Left lung (tissue), 10 donors: Measurements from ENCODE around the gene KCNN4. TPM values are rescaled to one million over a fixed set of nuclear protein-coding genes. Genes with fewer than 3 reads are reported as not detected.

Experiments
- ATAC-seq: fragments of 200-7000 bp; cut with Tn5 transposase; one replicate; pipeline ENCODE4 v1.9.1; 2020; ENCODE audit warnings: moderate library complexity
- DNase-seq, 4 donors: peaks; one replicate each; pipeline ENCODE4 v3.0.0-alpha.2; 2013 to 2020
- H3K27ac ChIP-seq, 2 donors: fragments of 200-600 bp; sonication (generic) in 1 of 2; one replicate each; pipeline versions ENCODE4 v1.5.0 to v1.8.0; 2020 to 2021
- H3K27me3 ChIP-seq, 2 donors: fragments of 200-600 bp; sonication (generic) in 1 of 2; one replicate each; pipeline versions ENCODE4 v1.5.0 to v1.8.0; 2020 to 2021
- H3K36me3 ChIP-seq, 2 donors: fragments of 200-600 bp; sonication (generic) in 1 of 2; one replicate each; pipeline versions ENCODE4 v1.5.0 to v1.8.0; 2020 to 2021
- H3K4me1 ChIP-seq, 2 donors: fragments of 200-600 bp; one replicate each; pipeline ENCODE4 v1.8.0; 2021
- H3K4me3 ChIP-seq, 2 donors: fragments of 200-600 bp; sonication (generic) in 1 of 2; one replicate each; pipeline versions ENCODE4 v1.5.0 to v1.8.0; 2020 to 2021; ENCODE audit warnings: mild to moderate bottlenecking in 1 of 2
- H3K9me3 ChIP-seq, 2 donors: fragments of 200-600 bp; sonication (generic) in 1 of 2; one replicate each; pipeline versions ENCODE4 v1.5.0 to v1.8.0; 2020 to 2021
- intact Hi-C, 2 donors: fragments of 100-400 bp; cut with DNase I; formaldehyde crosslinking; loops; one replicate each; pipeline versions ENCODE4 v1.11.2 to v1.14.2; 2022
- polyA plus RNA-seq, 6 donors: library from polyadenylated mRNA; unstranded; fragments of 120-200 nt; gene quantifications; one replicate each; pipeline ENCODE4 v1.2.1, GENCODE V29; 2013; ENCODE audit not compliant: insufficient read length in 6 of 6
- total RNA-seq, 2 donors: library from RNA; stranded (reverse); fragmentation: NEBNext Ultra II Directional; extraction: Animal tissue kit (Norgen Biotek cat#: 25700); gene quantifications; one replicate each; pipeline ENCODE4 v1.2.1, GENCODE V29; 2021
- TF ChIP-seq, protein P1 (sequence below), 2 donors: fragments of 200-600 bp; sonication (generic) in 1 of 2; IDR thresholded peaks; one replicate each; pipeline versions ENCODE4 v1.5.0 to v1.8.0; 2021; ENCODE audit warnings: antibody characterized with exemption in 2 of 2
- donor health status: DM: no; HTN: yes; CAD: no.
- donor health status: DM: no; HTN: no; CAD: no.

KCNN4 gene
- total and polyA plus RNA-seq, 8 donors, result 0.67 to 21.5 (median 2.5) TPM

DNA sequence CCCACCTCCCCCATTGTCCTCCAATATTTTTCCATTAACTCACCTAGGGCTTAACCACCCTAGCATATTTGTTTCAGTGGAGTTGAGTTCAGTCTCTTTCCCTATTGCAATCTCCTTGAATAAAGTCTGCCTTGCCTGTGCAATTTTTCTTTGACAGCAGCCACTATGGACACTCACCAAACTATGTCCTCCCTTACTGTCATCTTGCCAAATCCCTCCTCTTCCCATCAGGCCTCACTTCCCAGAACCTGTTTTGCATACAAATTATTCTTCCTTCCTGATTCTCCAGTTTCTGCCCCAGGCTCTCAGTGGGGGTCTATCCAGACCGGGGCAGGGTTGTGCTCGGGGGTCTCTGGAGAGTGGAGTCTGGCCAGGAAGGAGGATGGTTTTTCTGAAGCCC is 23.7 kb upstream of the KCNN4 start:
- peaks cover 0 to 3% of the 10 kb centered on the region in 2 donors for H3K4me1 ChIP-seq
- TF ChIP-seq, protein P1, sequence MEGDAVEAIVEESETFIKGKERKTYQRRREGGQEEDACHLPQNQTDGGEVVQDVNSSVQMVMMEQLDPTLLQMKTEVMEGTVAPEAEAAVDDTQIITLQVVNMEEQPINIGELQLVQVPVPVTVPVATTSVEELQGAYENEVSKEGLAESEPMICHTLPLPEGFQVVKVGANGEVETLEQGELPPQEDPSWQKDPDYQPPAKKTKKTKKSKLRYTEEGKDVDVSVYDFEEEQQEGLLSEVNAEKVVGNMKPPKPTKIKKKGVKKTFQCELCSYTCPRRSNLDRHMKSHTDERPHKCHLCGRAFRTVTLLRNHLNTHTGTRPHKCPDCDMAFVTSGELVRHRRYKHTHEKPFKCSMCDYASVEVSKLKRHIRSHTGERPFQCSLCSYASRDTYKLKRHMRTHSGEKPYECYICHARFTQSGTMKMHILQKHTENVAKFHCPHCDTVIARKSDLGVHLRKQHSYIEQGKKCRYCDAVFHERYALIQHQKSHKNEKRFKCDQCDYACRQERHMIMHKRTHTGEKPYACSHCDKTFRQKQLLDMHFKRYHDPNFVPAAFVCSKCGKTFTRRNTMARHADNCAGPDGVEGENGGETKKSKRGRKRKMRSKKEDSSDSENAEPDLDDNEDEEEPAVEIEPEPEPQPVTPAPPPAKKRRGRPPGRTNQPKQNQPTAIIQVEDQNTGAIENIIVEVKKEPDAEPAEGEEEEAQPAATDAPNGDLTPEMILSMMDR (IDR thresholded peaks at IDR 0.05), result no peak
- no peaks in the 10 kb centered on the region for H3K36me3 ChIP-seq

GRCh38 chr19:43802216-43802951 is 21.6 kb upstream of the KCNN4 start, which contains the start of gene LYPD5:
Gene LYPD5 (minus strand): TSS chr19:43802447. CDS start chr19:43802380, 67 bp downstream.
- DNase-seq, result no peak
- intact Hi-C loops, result no loop called here
- Histone ChIP-seq H3K36me3 (no peaks in the 10 kb centered on the region), H3K27me3 (peaks cover 0 to 18% of the 10 kb centered on the region in 2 donors), H3K4me3 (no peak within 1 kb of the TSS), H3K9me3 (no peaks in the 10 kb centered on the region), H3K4me1 (peaks cover 0 to 15% of the 10 kb centered on the region in 2 donors), H3K27ac (no peak within 1 kb of the TSS)
- TF ChIP-seq, protein P1 (IDR thresholded peaks at IDR 0.05), result no peak
- no peak for ATAC-seq

More for the DNA sequence above, 23.7 kb upstream of the KCNN4 start:
- DNase-seq, result no peak
- ATAC-seq, result no peak
- Histone ChIP-seq H3K27me3 (peaks cover 0 to 6% of the 10 kb centered on the region in 2 donors), H3K27ac (no peak overlapping the region), H3K9me3 (no peaks in the 10 kb centered on the region), H3K4me3 (no peak overlapping the region)
- intact Hi-C loops, result no loop called here

GRCh38 chr19:43799502-43800142 is 18.8 kb upstream of the KCNN4 start:
- H3K4me3 ChIP-seq, result peak overlapping the region in 1 of 2 donors; percentile 52
- TF ChIP-seq, protein P1 (IDR thresholded peaks at IDR 0.05), result no peak
- intact Hi-C loops, result no loop called here
- H3K36me3 ChIP-seq, result no peaks in the 10 kb centered on the region
- peaks cover 0 to 19% of the 10 kb centered on the region in 2 donors for H3K27me3 ChIP-seq
- H3K4me1 ChIP-seq, result peaks cover 0 to 15% of the 10 kb centered on the region in 2 donors
- H3K27ac ChIP-seq, result peak overlapping the region in 1 of 2 donors; percentile 48
- DNase-seq, result no peak
- no peak for ATAC-seq
- H3K9me3 ChIP-seq, result no peaks in the 10 kb centered on the region

- Histone ChIP-seq H3K36me3 (no peaks in the 10 kb centered on the region), H3K4me1 (peaks cover 0 to 15% of the 10 kb centered on the region in 2 donors), H3K27ac (peak overlapping the region in 1 of 2 donors; percentile 48), H3K9me3 (no peaks in the 10 kb centered on the region), H3K4me3 (peak overlapping the region; percentile 35 to 52), H3K27me3 (peaks cover 0 to 19% of the 10 kb centered on the region in 2 donors)
- ATAC-seq (peak; percentile 95), DNase-seq (peak in 3 of 4 donors; percentile 36 to 86 (median 66))
- intact Hi-C loops, result no loop called here
- TF ChIP-seq, protein P1 (IDR thresholded peaks at IDR 0.05), result no peak
These were observed 18.0 kb upstream of the KCNN4 start for GRCh38 chr19:43798546-43799409.
